Measurements from ENCODE around the gene CD81. TPM values are rescaled to one million over a fixed set of nuclear protein-coding genes. Genes with fewer than 3 reads are reported as not detected.

CD81 gene
- total and polyA plus RNA-seq, 2 donors from 2014 or later, result 827 to 950 TPM

- no peak for FAIRE-seq
- peak overlapping the region in 1 of 3 donors; percentile 48 for H3K9ac ChIP-seq (ENCODE audit: low read length in 3 of 3)
- no peaks in the 10 kb centered on the region for H3K9me3 ChIP-seq (ENCODE audit: control insufficient read depth in 2 of 3, insufficient read depth in 1 of 3, low read length in 3 of 3)
- H3K4me1 ChIP-seq (ENCODE audit: control insufficient read depth in 2 of 3, insufficient read depth in 2 of 3, low read depth in 1 of 3, low read length in 3 of 3), result peaks cover 0 to 27% (median 6%) of the 10 kb centered on the region in 3 donors
- H3K27me3 ChIP-seq (ENCODE audit: control insufficient read depth, insufficient read depth, low read length), result peaks cover 3% of the 10 kb centered on the region
- peak overlapping the region in 2 of 3 donors; percentile 56 to 69 for H3K4me3 ChIP-seq (ENCODE audit: low read length in 3 of 3)
- TF ChIP-seq CTCF (IDR thresholded peaks at IDR 0.05; ENCODE audit: borderline replicate concordance, extremely low read depth, insufficient read depth), result no peak
- intact Hi-C loops (cut with DNase I), result no loop called here
- H3K27ac ChIP-seq (ENCODE audit: low read depth in 2 of 2, low read length in 2 of 2), result peak overlapping the region; percentile 47 to 57
- DNase-seq, result peak in 1 of 5 donors; percentile 86
- H3K36me3 ChIP-seq (ENCODE audit: control insufficient read depth in 2 of 3, insufficient read depth in 3 of 3, low read length in 3 of 3), result no peaks in the 10 kb centered on the region
These were observed 68.8 kb downstream of the CD81 start for GRCh38 chr11:2445746-2446551.

GRCh38 chr11:2446590-2447252 lies 69.6 kb downstream of the CD81 start:
- Histone ChIP-seq H3K27ac (ENCODE audit: low read depth in 2 of 2, low read length in 2 of 2) (no peak overlapping the region), H3K9me3 (ENCODE audit: control insufficient read depth in 2 of 3, insufficient read depth in 1 of 3, low read length in 3 of 3) (no peaks in the 10 kb centered on the region), H3K4me1 (ENCODE audit: control insufficient read depth in 2 of 3, insufficient read depth in 2 of 3, low read depth in 1 of 3, low read length in 3 of 3) (peaks cover 0 to 27% (median 6%) of the 10 kb centered on the region in 3 donors), H3K27me3 (ENCODE audit: control insufficient read depth, insufficient read depth, low read length) (peaks cover 3% of the 10 kb centered on the region), H3K4me3 (ENCODE audit: low read length in 3 of 3) (peak overlapping the region in 1 of 3 donors; percentile 69), H3K9ac (ENCODE audit: low read length in 3 of 3) (peak overlapping the region in 1 of 3 donors; percentile 48), H3K36me3 (ENCODE audit: control insufficient read depth in 2 of 3, insufficient read depth in 3 of 3, low read length in 3 of 3) (no peaks in the 10 kb centered on the region)
- intact Hi-C loops (cut with DNase I), result no loop called here
- FAIRE-seq (no peak), DNase-seq (peak in 1 of 5 donors; percentile 76)
- TF ChIP-seq CTCF (IDR thresholded peaks at IDR 0.05; ENCODE audit: borderline replicate concordance, extremely low read depth, insufficient read depth), result no peak

Other genes starting within 250 kb of the CD81 start
- gene IGF2, start 237.9 kb upstream of the CD81 start, total RNA-seq, result 30.5 TPM
- gene IGF2, start 237.9 kb upstream of the CD81 start, polyA plus RNA-seq (ENCODE audit: insufficient read depth, low read depth, low replicate concordance), result 10.2 TPM
- gene INS, start 216.1 kb upstream of the CD81 start, total RNA-seq, result not detected
- not detected for gene INS, start 216.1 kb upstream of the CD81 start, polyA plus RNA-seq (ENCODE audit: insufficient read depth, low read depth, low replicate concordance)
- gene TH, start 205.5 kb upstream of the CD81 start, total RNA-seq, result not detected
- gene TH, start 205.5 kb upstream of the CD81 start, polyA plus RNA-seq (ENCODE audit: insufficient read depth, low read depth, low replicate concordance), result not detected
- gene ASCL2, start 106.7 kb upstream of the CD81 start, total RNA-seq, result 5.0 TPM
- 1.2 TPM for gene ASCL2, start 106.7 kb upstream of the CD81 start, polyA plus RNA-seq (ENCODE audit: insufficient read depth, low read depth, low replicate concordance)
- gene C11orf21, start 75.4 kb upstream of the CD81 start, total RNA-seq, result 4.9 TPM
- gene C11orf21, start 75.4 kb upstream of the CD81 start, polyA plus RNA-seq (ENCODE audit: insufficient read depth, low read depth, low replicate concordance), result 0.17 TPM
- gene TSPAN32, start 75.3 kb upstream of the CD81 start, total RNA-seq, result 6.1 TPM
- 0.75 TPM for gene TSPAN32, start 75.3 kb upstream of the CD81 start, polyA plus RNA-seq (ENCODE audit: insufficient read depth, low read depth, low replicate concordance)
- 42.3 TPM for gene TSSC4, start 23.4 kb downstream of the CD81 start, total RNA-seq
- 51.4 TPM for gene TSSC4, start 23.4 kb downstream of the CD81 start, polyA plus RNA-seq (ENCODE audit: insufficient read depth, low read depth, low replicate concordance)
- gene TRPM5, start 67.2 kb downstream of the CD81 start, total RNA-seq, result 0.25 TPM
- gene TRPM5, start 67.2 kb downstream of the CD81 start, polyA plus RNA-seq (ENCODE audit: insufficient read depth, low read depth, low replicate concordance), result 0.69 TPM
- 45.5 TPM for gene KCNQ1, start 67.7 kb downstream of the CD81 start, total RNA-seq
- gene KCNQ1, start 67.7 kb downstream of the CD81 start, polyA plus RNA-seq (ENCODE audit: insufficient read depth, low read depth, low replicate concordance), result 49.4 TPM

Data from kidney (tissue), 14 donors.